ENCODE data around the gene LHB. TPM values are rescaled to one million over a fixed set of nuclear protein-coding genes. Genes with fewer than 3 reads are reported as not detected.
"Not testable (repeated sequence)": the region's sequence is repeated elsewhere in the genome, so short reads cannot be mapped to it uniquely, and the experiment has no call there.

The LHB gene
- total and polyA plus RNA-seq, 2 of the 4 experiments (the other 2 are of a cell fraction), result not detected

GRCh38 chr19:49029749-49030148 is 12.9 kb upstream of the LHB start:
- H3K23ac ChIP-seq (ENCODE audit: low read depth, low read length); in situ Hi-C loops (cut with MboI; ENCODE audit: low sequenced_read_pairs); POLR2A ChIA-PET (ENCODE audit: unreplicated experiment): not testable (repeated sequence)

GRCh38 chr19:49028686-49029085 is 11.8 kb upstream of the LHB start:
- H3K4me2 ChIP-seq (ENCODE audit: low read depth, low read length); H2AK5ac ChIP-seq (ENCODE audit: low read depth, low read length); H3K36me3 ChIP-seq (ENCODE audit: control insufficient read depth, insufficient read depth, low read length); H2BK20ac ChIP-seq (ENCODE audit: low read depth, low read length); H2BK5ac ChIP-seq (ENCODE audit: low read depth, low read length, poor library complexity, severe bottlenecking); H3K4me3 ChIP-seq (ENCODE audit: insufficient read depth, low read depth, low read length); H3K27me3 ChIP-seq (ENCODE audit: control insufficient read depth, insufficient read depth, low read length); H4K5ac ChIP-seq (ENCODE audit: low read depth, low read length); in situ Hi-C loops (cut with MboI; ENCODE audit: low sequenced_read_pairs); H4K20me1 ChIP-seq (ENCODE audit: insufficient read depth, low read length); DNase-seq; dilution Hi-C loops (cut with HindIII; ENCODE audit: low sequenced_read_pairs, unreplicated experiment); BruUV-seq (replicated peaks); H3K23ac ChIP-seq (ENCODE audit: low read depth, low read length); H3K56ac ChIP-seq (ENCODE audit: extremely low read depth, insufficient read depth, low read length); CTCF ChIA-PET; H2BK15ac ChIP-seq (ENCODE audit: low read depth, low read length); H4K8ac ChIP-seq (ENCODE audit: low read depth in 2 of 2, low read length in 2 of 2); H3K9ac ChIP-seq (ENCODE audit: low read depth, low read length); H3K18ac ChIP-seq (ENCODE audit: low read depth, low read length); H4K91ac ChIP-seq (ENCODE audit: insufficient read depth, low read depth, low read length); intact Hi-C loops (cut with micrococcal nuclease); H3K14ac ChIP-seq (replicated peaks; ENCODE audit: low read depth, low read length); H3K9me1 ChIP-seq (ENCODE audit: insufficient read depth, low read length); H3K79me1 ChIP-seq (ENCODE audit: low read depth in 1 of 2, low read length in 2 of 2); ATAC-seq (ENCODE audit: low read depth); H3K9me3 ChIP-seq (ENCODE audit: control insufficient read depth, insufficient read depth, low read length); H3K4ac ChIP-seq (ENCODE audit: low read depth, low read length); H3K27ac ChIP-seq (ENCODE audit: insufficient read depth, low read length); H2AK9ac ChIP-seq (replicated peaks; ENCODE audit: low read depth, low read length, poor library complexity); H2BK120ac ChIP-seq (ENCODE audit: low read depth, low read length); H3K4me1 ChIP-seq (ENCODE audit: control insufficient read depth, insufficient read depth, low read length); H2AFZ ChIP-seq (replicated peaks; ENCODE audit: low read length, poor library complexity): not testable (repeated sequence)
- POLR2A ChIA-PET (ENCODE audit: unreplicated experiment), result interaction anchor here (0.6 kb wide), 1 partner anchor 421 kb away, joined by 6 read pairs; no protein-coding TSS in a partner anchor
- WGBS, 2 experiments (ENCODE audit: extremely low coverage in 2 of 2, insufficient read length in 1 of 2), result no CpG with 5 or more reads among the region's 9 CpGs

More at GRCh38 chr19:49029749-49030148, 12.9 kb upstream of the LHB start:
- H3K79me1 ChIP-seq (ENCODE audit: low read depth in 1 of 2, low read length in 2 of 2); intact Hi-C loops (cut with micrococcal nuclease); H3K9ac ChIP-seq (ENCODE audit: low read depth, low read length); H2AFZ ChIP-seq (replicated peaks; ENCODE audit: low read length, poor library complexity); H3K18ac ChIP-seq (ENCODE audit: low read depth, low read length); H3K27me3 ChIP-seq (ENCODE audit: control insufficient read depth, insufficient read depth, low read length); H3K14ac ChIP-seq (replicated peaks; ENCODE audit: low read depth, low read length); H3K56ac ChIP-seq (ENCODE audit: extremely low read depth, insufficient read depth, low read length); dilution Hi-C loops (cut with HindIII; ENCODE audit: low sequenced_read_pairs, unreplicated experiment); H3K36me3 ChIP-seq (ENCODE audit: control insufficient read depth, insufficient read depth, low read length); H3K9me1 ChIP-seq (ENCODE audit: insufficient read depth, low read length); H3K4me1 ChIP-seq (ENCODE audit: control insufficient read depth, insufficient read depth, low read length); H3K4me3 ChIP-seq (ENCODE audit: insufficient read depth, low read depth, low read length); H3K4me2 ChIP-seq (ENCODE audit: low read depth, low read length); H3K27ac ChIP-seq (ENCODE audit: insufficient read depth, low read length); H4K5ac ChIP-seq (ENCODE audit: low read depth, low read length); H4K20me1 ChIP-seq (ENCODE audit: insufficient read depth, low read length); H2BK5ac ChIP-seq (ENCODE audit: low read depth, low read length, poor library complexity, severe bottlenecking); H3K9me3 ChIP-seq (ENCODE audit: control insufficient read depth, insufficient read depth, low read length); CTCF ChIA-PET; BruUV-seq (replicated peaks): not testable (repeated sequence)
- Histone ChIP-seq H2AK5ac (ENCODE audit: low read depth, low read length) (peak overlapping the region; percentile 50; the same call in 1 of the 2 replicates), H4K91ac (ENCODE audit: insufficient read depth, low read depth, low read length) (peak overlapping the region; percentile 68; the same call in 1 of the 2 replicates), H2BK15ac (ENCODE audit: low read depth, low read length) (peak overlapping the region; percentile 9; the same call in 1 of the 3 replicates), H2AK9ac (replicated peaks; ENCODE audit: low read depth, low read length, poor library complexity) (peak overlapping the region; percentile 42), H4K8ac (ENCODE audit: low read depth in 2 of 2, low read length in 2 of 2) (peak overlapping the region; percentile 52 to 57; a peak in 2 of 4 replicates), H3K4ac (ENCODE audit: low read depth, low read length) (peak overlapping the region; percentile 65), H2BK20ac (ENCODE audit: low read depth, low read length) (peak overlapping the region; percentile 87; the same call in 1 of the 2 replicates), H2BK120ac (ENCODE audit: low read depth, low read length) (peak overlapping the region; percentile 81)
- TF ChIP-seq FOS (IDR thresholded peaks at IDR 0.05; ENCODE audit: low read depth, low read length), result peak; percentile 45; the same call in 1 of the 2 replicates
- ATAC-seq (ENCODE audit: low read depth) (peak; percentile 78), DNase-seq (peak; percentile 38)
- no CpG with 5 or more reads among the region's 14 CpGs for WGBS, 2 experiments (ENCODE audit: extremely low coverage in 2 of 2, insufficient read length in 1 of 2)

All from IMR-90 (cell line).